ENCODE results near the gene KIFC3. TPM values are rescaled to one million over a fixed set of nuclear protein-coding genes. Genes with fewer than 3 reads are reported as not detected.

KIFC3 gene
- total and polyA plus RNA-seq, 2 of the 13 experiments (the other 11 are each of a cell fraction or from before 2014, with no cell fraction given) = 42.1 to 45.3 TPM

DNA sequence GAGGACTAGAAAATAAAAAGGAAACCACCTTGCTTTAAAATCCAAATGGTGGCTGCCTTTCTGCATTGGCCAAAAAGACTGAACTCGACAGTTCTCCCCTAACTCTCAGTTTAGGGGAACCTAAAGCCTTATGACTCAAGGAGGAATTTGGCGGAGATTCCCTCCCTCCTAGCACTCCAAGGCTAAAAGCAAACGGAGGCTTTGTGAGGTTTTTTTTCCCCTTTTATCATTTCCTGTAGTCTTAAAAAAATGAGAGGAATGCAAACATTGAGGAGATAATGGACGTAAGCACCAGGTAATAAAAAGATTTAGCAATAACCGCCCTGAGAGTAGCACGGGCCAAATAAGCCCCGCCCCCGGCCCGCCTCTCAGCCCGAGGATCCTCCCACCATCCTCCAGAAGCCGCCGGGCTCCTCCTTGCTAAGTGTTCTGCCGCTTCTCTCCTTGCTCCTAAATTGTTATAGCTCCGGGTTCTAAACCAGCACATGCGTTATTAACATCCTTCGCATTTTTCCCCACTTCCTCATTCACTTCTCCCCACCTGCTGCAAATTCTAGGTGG lies 5.8 kb upstream of the KIFC3 start (continued):
- TF ChIP-seq, protein P1, sequence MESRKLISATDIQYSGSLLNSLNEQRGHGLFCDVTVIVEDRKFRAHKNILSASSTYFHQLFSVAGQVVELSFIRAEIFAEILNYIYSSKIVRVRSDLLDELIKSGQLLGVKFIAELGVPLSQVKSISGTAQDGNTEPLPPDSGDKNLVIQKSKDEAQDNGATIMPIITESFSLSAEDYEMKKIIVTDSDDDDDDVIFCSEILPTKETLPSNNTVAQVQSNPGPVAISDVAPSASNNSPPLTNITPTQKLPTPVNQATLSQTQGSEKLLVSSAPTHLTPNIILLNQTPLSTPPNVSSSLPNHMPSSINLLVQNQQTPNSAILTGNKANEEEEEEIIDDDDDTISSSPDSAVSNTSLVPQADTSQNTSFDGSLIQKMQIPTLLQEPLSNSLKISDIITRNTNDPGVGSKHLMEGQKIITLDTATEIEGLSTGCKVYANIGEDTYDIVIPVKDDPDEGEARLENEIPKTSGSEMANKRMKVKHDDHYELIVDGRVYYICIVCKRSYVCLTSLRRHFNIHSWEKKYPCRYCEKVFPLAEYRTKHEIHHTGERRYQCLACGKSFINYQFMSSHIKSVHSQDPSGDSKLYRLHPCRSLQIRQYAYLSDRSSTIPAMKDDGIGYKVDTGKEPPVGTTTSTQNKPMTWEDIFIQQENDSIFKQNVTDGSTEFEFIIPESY (CRISPR knock-in tag; IDR thresholded peaks at IDR 0.05) = peak; percentile 72
- TF ChIP-seq, protein P2, sequence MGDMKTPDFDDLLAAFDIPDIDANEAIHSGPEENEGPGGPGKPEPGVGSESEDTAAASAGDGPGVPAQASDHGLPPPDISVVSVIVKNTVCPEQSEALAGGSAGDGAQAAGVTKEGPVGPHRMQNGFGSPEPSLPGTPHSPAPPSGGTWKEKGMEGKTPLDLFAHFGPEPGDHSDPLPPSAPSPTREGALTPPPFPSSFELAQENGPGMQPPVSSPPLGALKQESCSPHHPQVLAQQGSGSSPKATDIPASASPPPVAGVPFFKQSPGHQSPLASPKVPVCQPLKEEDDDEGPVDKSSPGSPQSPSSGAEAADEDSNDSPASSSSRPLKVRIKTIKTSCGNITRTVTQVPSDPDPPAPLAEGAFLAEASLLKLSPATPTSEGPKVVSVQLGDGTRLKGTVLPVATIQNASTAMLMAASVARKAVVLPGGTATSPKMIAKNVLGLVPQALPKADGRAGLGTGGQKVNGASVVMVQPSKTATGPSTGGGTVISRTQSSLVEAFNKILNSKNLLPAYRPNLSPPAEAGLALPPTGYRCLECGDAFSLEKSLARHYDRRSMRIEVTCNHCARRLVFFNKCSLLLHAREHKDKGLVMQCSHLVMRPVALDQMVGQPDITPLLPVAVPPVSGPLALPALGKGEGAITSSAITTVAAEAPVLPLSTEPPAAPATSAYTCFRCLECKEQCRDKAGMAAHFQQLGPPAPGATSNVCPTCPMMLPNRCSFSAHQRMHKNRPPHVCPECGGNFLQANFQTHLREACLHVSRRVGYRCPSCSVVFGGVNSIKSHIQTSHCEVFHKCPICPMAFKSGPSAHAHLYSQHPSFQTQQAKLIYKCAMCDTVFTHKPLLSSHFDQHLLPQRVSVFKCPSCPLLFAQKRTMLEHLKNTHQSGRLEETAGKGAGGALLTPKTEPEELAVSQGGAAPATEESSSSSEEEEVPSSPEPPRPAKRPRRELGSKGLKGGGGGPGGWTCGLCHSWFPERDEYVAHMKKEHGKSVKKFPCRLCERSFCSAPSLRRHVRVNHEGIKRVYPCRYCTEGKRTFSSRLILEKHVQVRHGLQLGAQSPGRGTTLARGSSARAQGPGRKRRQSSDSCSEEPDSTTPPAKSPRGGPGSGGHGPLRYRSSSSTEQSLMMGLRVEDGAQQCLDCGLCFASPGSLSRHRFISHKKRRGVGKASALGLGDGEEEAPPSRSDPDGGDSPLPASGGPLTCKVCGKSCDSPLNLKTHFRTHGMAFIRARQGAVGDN (CRISPR knock-in tag; IDR thresholded peaks at IDR 0.05) = peak; percentile 38; the same call in 1 of the 2 replicates
- TF ChIP-seq ZNF530 (CRISPR knock-in tag; IDR thresholded peaks at IDR 0.05; ENCODE audit: low read depth) = no peak
- 0 out of 2 replicates have a peak, but pooled peaks have one; percentile 46 for TF ChIP-seq ZNF878 (CRISPR knock-in tag; IDR thresholded peaks at IDR 0.05)
- TF ChIP-seq SOX13 (IDR thresholded peaks at IDR 0.05) = no peak
- peak in 1 of 2 experiments; percentile 39; a peak in 1 of 4 replicates for TF ChIP-seq SOX13 (CRISPR knock-in tag; conservative IDR thresholded peaks at IDR 0.05 in 1 of 2, IDR thresholded peaks at IDR 0.05 in 1 of 2)
- no peak for TF ChIP-seq PHB2 (IDR thresholded peaks at IDR 0.05; ENCODE audit: partially characterized antibody)
- TF ChIP-seq ARID5B (CRISPR knock-in tag; IDR thresholded peaks at IDR 0.05) = peak; percentile 46; the same call in 1 of the 2 replicates
- TF ChIP-seq ZBTB43 (CRISPR knock-in tag; conservative IDR thresholded peaks at IDR 0.05) = 0 out of 2 replicates have a peak, but pooled peaks have one; percentile 20
- 0 out of 2 replicates have a peak, but pooled peaks have one; percentile 19 for TF ChIP-seq THAP11 (CRISPR knock-in tag; IDR thresholded peaks at IDR 0.05)
- TF ChIP-seq FOXP4 (CRISPR knock-in tag; IDR thresholded peaks at IDR 0.05) = peak; percentile 55
- no peak for TF ChIP-seq GTF2F1 (IDR thresholded peaks at IDR 0.05; ENCODE audit: low read length)
- TF ChIP-seq IRX3 (CRISPR knock-in tag; IDR thresholded peaks at IDR 0.05; ENCODE audit: borderline replicate concordance, low read depth) = no peak
- TF ChIP-seq SALL2 (CRISPR knock-in tag; IDR thresholded peaks at IDR 0.05) = no peak

All from HepG2 (cell line).